Activated CD8-positive, alpha-beta T cell treated with anti-CD3 and anti-CD28 coated beads, Interleukin-2, amount 10 ng/mL, durations not matched to agents 7 days and 5 days (primary cell): ENCODE data around the gene AFF3. TPM values are rescaled to one million over a fixed set of nuclear protein-coding genes. Genes with fewer than 3 reads are reported as not detected.
"Not testable (repeated sequence)": the region's sequence is repeated elsewhere in the genome, so short reads cannot be mapped to it uniquely, and the experiment has no call there.

Experiments used
- ATAC-seq: fragments of 150-1000 bp; cut with Tn5 transposase; one replicate; pipeline ENCODE4 v1.10.0; 2021; ENCODE audit warnings: moderate library complexity
- CTCF ChIA-PET: fragments of 350-600 bp; sonication (Branson Sonifier 250); formaldehyde crosslinking; loops from one replicate; lab custom pipeline; 2021; ENCODE audit warnings: antibody characterized with exemption; lab: Charles Lee
- POLR2A ChIA-PET: fragments of 350-600 bp; sonication (Branson Sonifier 250); formaldehyde crosslinking; loops from one replicate; lab custom pipeline; 2021; ENCODE audit warnings: antibody characterized with exemption; lab: Charles Lee
- DNase-seq: peaks from one replicate; pipeline ENCODE4 v3.0.0-alpha.2; 2020
- H3K27ac Mint-ChIP-seq: one replicate; pipeline ENCODE4 v1.8.0; 2021; ENCODE audit warnings: mild to moderate bottlenecking, mixed read lengths
- H3K27me3 Mint-ChIP-seq: one replicate; pipeline ENCODE4 v1.8.0; 2021; ENCODE audit warnings: low read depth, mixed read lengths
- H3K36me3 Mint-ChIP-seq: one replicate; pipeline ENCODE4 v1.8.0; 2021; ENCODE audit warnings: low read depth, mixed read lengths
- H3K4me1 Mint-ChIP-seq: one replicate; pipeline ENCODE4 v1.8.0; 2021; ENCODE audit warnings: low read depth, mixed read lengths
- H3K4me3 Mint-ChIP-seq: one replicate; pipeline ENCODE4 v1.8.0; 2021; ENCODE audit warnings: mild to moderate bottlenecking, mixed read lengths
- H3K9me3 Mint-ChIP-seq: one replicate; pipeline ENCODE4 v1.8.0; 2022; ENCODE audit warnings: mixed read lengths; ENCODE audit not compliant: insufficient read depth
- total RNA-seq, 2 experiments: library from RNA; stranded (reverse); gene quantifications; one replicate each; pipeline ENCODE4 v1.2.3, GENCODE V29; 2021

AFF3 gene
- total RNA-seq, 2 experiments from 2014 or later, result 7.1 to 7.9 TPM

- H3K36me3 Mint-ChIP-seq, result no peaks in the 10 kb centered on the region
- no peaks in the 10 kb centered on the region for H3K27me3 Mint-ChIP-seq
- ATAC-seq, result no peak
- POLR2A ChIA-PET, result no interaction called here
- DNase-seq, result no peak
- no peaks in the 10 kb centered on the region for H3K9me3 Mint-ChIP-seq
- no peak overlapping the region for H3K27ac Mint-ChIP-seq
- CTCF ChIA-PET, result no interaction called here
- H3K4me1 Mint-ChIP-seq, result no peaks in the 10 kb centered on the region
- H3K4me3 Mint-ChIP-seq, result no peak overlapping the region
Measured at GRCh38 chr2:99679518-99679917, 462.9 kb downstream of the AFF3 start.

GRCh38 chr2:99678625-99679024, 463.8 kb downstream of the AFF3 start:
- DNase-seq (no peak), ATAC-seq (no peak)
- H3K4me1 Mint-ChIP-seq, result no peaks in the 10 kb centered on the region
- POLR2A ChIA-PET, result no interaction called here
- no peaks in the 10 kb centered on the region for H3K27me3 Mint-ChIP-seq
- H3K9me3 Mint-ChIP-seq, result no peaks in the 10 kb centered on the region
- H3K27ac Mint-ChIP-seq, result no peak overlapping the region
- no peaks in the 10 kb centered on the region for H3K36me3 Mint-ChIP-seq
- H3K4me3 Mint-ChIP-seq, result no peak overlapping the region
- CTCF ChIA-PET, result no interaction called here

DNA sequence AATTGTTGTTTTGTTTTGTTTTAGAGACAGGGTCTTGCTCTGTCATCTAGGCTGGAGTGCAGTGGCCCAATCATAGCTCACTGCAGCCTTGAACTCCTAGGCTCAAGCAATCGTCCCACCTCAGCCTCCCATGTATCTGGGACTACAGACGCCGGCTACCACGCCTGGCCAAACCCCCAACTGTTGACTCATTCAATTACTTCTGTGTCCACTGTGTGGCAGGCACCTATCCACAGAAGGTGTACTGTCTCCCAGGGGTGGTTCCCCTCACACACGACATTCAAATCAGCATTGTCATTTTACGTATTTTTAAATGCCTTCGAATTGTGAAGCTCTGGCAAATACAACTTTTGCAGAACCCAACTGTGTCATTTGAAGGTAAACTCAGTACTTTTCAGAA, 464.6 kb downstream of the AFF3 start:
- Mint-ChIP-seq H3K27ac (no peak overlapping the region), H3K36me3 (no peaks in the 10 kb centered on the region), H3K4me3 (no peak overlapping the region), H3K9me3 (no peaks in the 10 kb centered on the region), H3K4me1 (no peaks in the 10 kb centered on the region), H3K27me3 (no peaks in the 10 kb centered on the region)
- ATAC-seq (no peak), DNase-seq (no peak)
- CTCF ChIA-PET, result no interaction called here
- POLR2A ChIA-PET, result no interaction called here

GRCh38 chr2:99675130-99675661, 467.2 kb downstream of the AFF3 start:
- Mint-ChIP-seq H3K36me3 (no peaks in the 10 kb centered on the region), H3K27ac (no peak overlapping the region), H3K4me1 (no peaks in the 10 kb centered on the region), H3K4me3 (no peak overlapping the region), H3K27me3 (no peaks in the 10 kb centered on the region), H3K9me3 (no peaks in the 10 kb centered on the region)
- DNase-seq (no peak), ATAC-seq (no peak)
- CTCF ChIA-PET, result no interaction called here
- POLR2A ChIA-PET, result no interaction called here

- DNase-seq (no peak), ATAC-seq (no peak)
- no peaks in the 10 kb centered on the region for H3K9me3 Mint-ChIP-seq
- no peaks in the 10 kb centered on the region for H3K4me1 Mint-ChIP-seq
- no peaks in the 10 kb centered on the region for H3K27me3 Mint-ChIP-seq
- H3K27ac Mint-ChIP-seq, result no peak overlapping the region
- ChIA-PET POLR2A (no interaction called here), CTCF (no interaction called here)
- no peak overlapping the region for H3K4me3 Mint-ChIP-seq
- no peaks in the 10 kb centered on the region for H3K36me3 Mint-ChIP-seq
Measured at GRCh38 chr2:99674090-99674489, 468.3 kb downstream of the AFF3 start.

GRCh38 chr2:99672766-99673350, 469.5 kb downstream of the AFF3 start:
- no peak for DNase-seq
- H3K27me3 Mint-ChIP-seq, result no peaks in the 10 kb centered on the region
- CTCF ChIA-PET, result no interaction called here
- H3K27ac Mint-ChIP-seq, result no peak overlapping the region
- H3K4me1 Mint-ChIP-seq, result no peaks in the 10 kb centered on the region
- H3K4me3 Mint-ChIP-seq, result no peak overlapping the region
- H3K9me3 Mint-ChIP-seq, result no peaks in the 10 kb centered on the region
- POLR2A ChIA-PET, result no interaction called here
- no peak for ATAC-seq
- H3K36me3 Mint-ChIP-seq, result no peaks in the 10 kb centered on the region

GRCh38 chr2:99670768-99671734, 471.3 kb downstream of the AFF3 start:
- Mint-ChIP-seq H3K27ac (no peak overlapping the region), H3K4me3 (no peak overlapping the region), H3K9me3 (no peaks in the 10 kb centered on the region), H3K4me1 (no peaks in the 10 kb centered on the region), H3K36me3 (no peaks in the 10 kb centered on the region), H3K27me3 (no peaks in the 10 kb centered on the region)
- ChIA-PET CTCF (interaction anchor here (1.2 kb wide), 1 partner anchor 112 kb away, joined by 3 read pairs; no protein-coding TSS in a partner anchor), POLR2A (no interaction called here)
- ATAC-seq (no peak), DNase-seq (no peak)

GRCh38 chr2:99666256-99666655, 476.1 kb downstream of the AFF3 start:
- Mint-ChIP-seq H3K4me1 (no peaks in the 10 kb centered on the region), H3K36me3 (no peaks in the 10 kb centered on the region), H3K4me3 (no peak overlapping the region), H3K27ac (no peak overlapping the region), H3K27me3 (peaks cover 2% of the 10 kb centered on the region), H3K9me3 (no peaks in the 10 kb centered on the region)
- POLR2A ChIA-PET, result no interaction called here
- DNase-seq, result no peak
- ATAC-seq, result no peak
- CTCF ChIA-PET, result interaction anchor here (1.2 kb wide), 1 partner anchor 9 kb away, joined by 5 read pairs; no protein-coding TSS in a partner anchor

DNA sequence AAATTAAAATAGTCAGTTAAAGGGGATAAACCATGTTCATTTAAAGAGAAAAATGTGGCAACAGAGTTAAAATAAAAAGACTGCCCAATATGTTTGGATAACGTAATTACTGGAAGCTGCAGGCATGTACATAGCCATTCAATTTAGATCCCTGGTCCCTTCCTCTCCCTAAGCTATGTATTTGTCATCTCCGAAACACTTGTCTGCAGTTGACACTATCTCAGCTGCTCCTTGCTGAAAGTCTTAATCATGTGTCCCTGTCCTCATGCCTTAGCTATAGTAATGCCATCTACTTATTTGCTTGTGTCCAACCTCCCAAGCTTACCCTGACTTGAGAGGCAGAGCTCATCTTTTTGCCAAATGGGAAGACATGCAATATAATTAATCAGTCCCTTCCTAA, 478.7 kb downstream of the AFF3 start:
- H3K27me3 Mint-ChIP-seq, result peaks cover 2% of the 10 kb centered on the region
- no peaks in the 10 kb centered on the region for H3K36me3 Mint-ChIP-seq
- no peak for DNase-seq
- POLR2A ChIA-PET, result no interaction called here
- CTCF ChIA-PET, result no interaction called here
- no peaks in the 10 kb centered on the region for H3K4me1 Mint-ChIP-seq
- no peak overlapping the region for H3K27ac Mint-ChIP-seq
- H3K9me3 Mint-ChIP-seq, result no peaks in the 10 kb centered on the region
- no peak overlapping the region for H3K4me3 Mint-ChIP-seq
- no peak for ATAC-seq

- ChIA-PET POLR2A (no interaction called here), CTCF (no interaction called here)
- Mint-ChIP-seq H3K36me3 (no peaks in the 10 kb centered on the region), H3K4me3 (no peak overlapping the region), H3K4me1 (no peaks in the 10 kb centered on the region), H3K9me3 (no peaks in the 10 kb centered on the region), H3K27me3 (peaks cover 2% of the 10 kb centered on the region), H3K27ac (no peak overlapping the region)
- DNase-seq, result no peak
- ATAC-seq, result no peak
Measured at GRCh38 chr2:99662761-99663341, 479.5 kb downstream of the AFF3 start.

DNA sequence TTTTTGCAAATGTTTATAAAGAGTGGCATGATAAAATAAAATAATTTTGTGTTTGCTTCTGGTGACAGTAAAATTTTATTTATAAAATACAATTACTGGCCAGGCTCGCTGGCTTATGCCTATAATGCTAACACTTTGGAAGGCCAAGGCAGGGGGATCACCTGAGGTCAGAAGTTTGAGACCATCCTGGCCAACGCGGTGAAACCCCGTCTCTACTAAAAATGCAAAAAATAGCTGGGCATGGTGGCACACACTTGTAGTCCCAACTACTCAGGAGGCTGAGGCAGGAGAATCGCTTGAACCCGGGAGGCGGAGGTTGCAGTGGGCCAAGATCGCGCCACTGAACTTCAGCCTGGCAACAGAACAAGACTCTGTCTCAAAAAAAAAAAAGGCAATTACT, 480.6 kb downstream of the AFF3 start:
- H3K9me3 Mint-ChIP-seq, result not testable (repeated sequence)
- POLR2A ChIA-PET, result interaction anchor here (0.6 kb wide), 1 partner anchor 608 kb away, joined by 3 read pairs; no protein-coding TSS in a partner anchor

More for the DNA sequence above, 480.6 kb downstream of the AFF3 start:
- ATAC-seq, H3K4me1 Mint-ChIP-seq, H3K27me3 Mint-ChIP-seq, H3K27ac Mint-ChIP-seq, H3K4me3 Mint-ChIP-seq, H3K36me3 Mint-ChIP-seq, DNase-seq: not testable (repeated sequence)
- CTCF ChIA-PET, result interaction anchor here (0.7 kb wide), 1 partner anchor 67 kb away, joined by 3 read pairs; no protein-coding TSS in a partner anchor
